ENCODE measurements around the gene TMEM191C.
"Not testable (repeated sequence)": the region's sequence is repeated elsewhere in the genome, so short reads cannot be mapped to it uniquely, and the experiment has no call there.

GRCh38 chr22:21454998-21455333 lies 12.2 kb upstream of the TMEM191C start:
- TF ChIP-seq, protein P1, sequence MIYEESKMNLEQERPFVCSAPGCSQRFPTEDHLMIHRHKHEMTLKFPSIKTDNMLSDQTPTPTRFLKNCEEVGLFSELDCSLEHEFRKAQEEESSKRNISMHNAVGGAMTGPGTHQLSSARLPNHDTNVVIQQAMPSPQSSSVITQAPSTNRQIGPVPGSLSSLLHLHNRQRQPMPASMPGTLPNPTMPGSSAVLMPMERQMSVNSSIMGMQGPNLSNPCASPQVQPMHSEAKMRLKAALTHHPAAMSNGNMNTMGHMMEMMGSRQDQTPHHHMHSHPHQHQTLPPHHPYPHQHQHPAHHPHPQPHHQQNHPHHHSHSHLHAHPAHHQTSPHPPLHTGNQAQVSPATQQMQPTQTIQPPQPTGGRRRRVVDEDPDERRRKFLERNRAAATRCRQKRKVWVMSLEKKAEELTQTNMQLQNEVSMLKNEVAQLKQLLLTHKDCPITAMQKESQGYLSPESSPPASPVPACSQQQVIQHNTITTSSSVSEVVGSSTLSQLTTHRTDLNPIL (CRISPR knock-in tag; IDR thresholded peaks at IDR 0.05; ENCODE audit: low read depth), result not testable (repeated sequence)
- not testable (repeated sequence) for TF ChIP-seq ZNF70 (CRISPR knock-in tag; IDR thresholded peaks at IDR 0.05); ZNF8 (CRISPR knock-in tag; IDR thresholded peaks at IDR 0.05); TCF4 (CRISPR knock-in tag; IDR thresholded peaks at IDR 0.05; ENCODE audit: borderline replicate concordance); OSR1 (CRISPR knock-in tag; IDR thresholded peaks at IDR 0.05); RARB (CRISPR knock-in tag; IDR thresholded peaks at IDR 0.05); CSDC2 (CRISPR knock-in tag; IDR thresholded peaks at IDR 0.05); ZNF565 (CRISPR knock-in tag; conservative IDR thresholded peaks at IDR 0.05; ENCODE audit: low read depth)
- TF ChIP-seq, protein P2, sequence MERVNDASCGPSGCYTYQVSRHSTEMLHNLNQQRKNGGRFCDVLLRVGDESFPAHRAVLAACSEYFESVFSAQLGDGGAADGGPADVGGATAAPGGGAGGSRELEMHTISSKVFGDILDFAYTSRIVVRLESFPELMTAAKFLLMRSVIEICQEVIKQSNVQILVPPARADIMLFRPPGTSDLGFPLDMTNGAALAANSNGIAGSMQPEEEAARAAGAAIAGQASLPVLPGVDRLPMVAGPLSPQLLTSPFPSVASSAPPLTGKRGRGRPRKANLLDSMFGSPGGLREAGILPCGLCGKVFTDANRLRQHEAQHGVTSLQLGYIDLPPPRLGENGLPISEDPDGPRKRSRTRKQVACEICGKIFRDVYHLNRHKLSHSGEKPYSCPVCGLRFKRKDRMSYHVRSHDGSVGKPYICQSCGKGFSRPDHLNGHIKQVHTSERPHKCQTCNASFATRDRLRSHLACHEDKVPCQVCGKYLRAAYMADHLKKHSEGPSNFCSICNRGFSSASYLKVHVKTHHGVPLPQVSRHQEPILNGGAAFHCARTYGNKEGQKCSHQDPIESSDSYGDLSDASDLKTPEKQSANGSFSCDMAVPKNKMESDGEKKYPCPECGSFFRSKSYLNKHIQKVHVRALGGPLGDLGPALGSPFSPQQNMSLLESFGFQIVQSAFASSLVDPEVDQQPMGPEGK (CRISPR knock-in tag; IDR thresholded peaks at IDR 0.05; ENCODE audit: borderline replicate concordance), result not testable (repeated sequence)

Measured in SK-N-SH treated with all-trans-retinoic acid at 6 μM for 48 hours (cell line).